Activated CD4-positive, alpha-beta T cell treated with anti-CD3 and anti-CD28 coated beads for 1 hour (primary cell): Measurements from ENCODE around the gene FES.
"Not testable (repeated sequence)": the region's sequence is repeated elsewhere in the genome, so short reads cannot be mapped to it uniquely, and the experiment has no call there.

Experiments used
- DNase-seq: peaks from one replicate; pipeline ENCODE4 v3.0.0-alpha.2; 2020

FES gene

GRCh38 chr15:90862487-90862886, 21.8 kb upstream of the FES start:
- no peak for DNase-seq

GRCh38 chr15:90862964-90863778, 21.1 kb upstream of the FES start:
- DNase-seq = no peak

- no peak for DNase-seq
Measured at GRCh38 chr15:90863987-90864386, 20.3 kb upstream of the FES start.

DNA sequence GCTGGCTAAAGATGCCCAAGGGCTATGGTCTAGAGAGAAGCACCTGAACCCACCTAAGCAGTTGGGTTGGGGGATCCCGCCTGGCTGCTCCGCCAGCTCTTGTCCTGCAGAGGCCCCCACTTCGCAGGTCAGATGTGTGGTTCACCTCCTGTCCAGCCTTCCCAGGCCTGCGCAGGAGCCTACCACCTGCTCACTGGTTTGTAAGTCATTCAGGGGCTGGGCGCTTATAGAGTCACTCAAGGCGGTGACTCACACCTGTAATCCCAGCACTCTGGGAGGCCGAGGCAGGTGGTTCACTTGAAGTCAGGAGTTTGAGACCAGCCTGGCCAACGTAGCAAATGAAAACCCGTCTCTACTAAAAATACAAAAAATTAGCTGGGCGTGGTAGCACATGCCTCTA, 19.8 kb upstream of the FES start:
- no peak for DNase-seq

DNA sequence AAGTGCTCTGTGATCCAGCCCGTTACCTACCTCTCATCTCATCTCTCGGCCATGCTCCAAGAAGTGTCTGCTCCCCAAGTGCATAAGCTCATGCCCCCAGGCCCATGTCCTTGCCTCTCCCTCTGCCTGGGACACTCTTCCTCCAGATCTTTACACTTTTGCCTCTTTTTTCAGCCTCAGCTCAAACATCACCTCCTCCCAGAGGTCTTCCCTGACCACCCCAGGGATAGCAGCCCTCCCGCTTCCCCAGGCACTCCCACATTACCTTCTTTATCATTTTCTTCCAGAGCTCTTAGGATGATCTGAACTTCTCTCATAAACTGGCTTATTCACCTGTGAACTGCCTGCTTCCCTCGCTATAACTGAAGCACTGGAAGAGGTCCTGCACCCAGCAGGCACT, 18.6 kb upstream of the FES start:
- no peak for DNase-seq

DNA sequence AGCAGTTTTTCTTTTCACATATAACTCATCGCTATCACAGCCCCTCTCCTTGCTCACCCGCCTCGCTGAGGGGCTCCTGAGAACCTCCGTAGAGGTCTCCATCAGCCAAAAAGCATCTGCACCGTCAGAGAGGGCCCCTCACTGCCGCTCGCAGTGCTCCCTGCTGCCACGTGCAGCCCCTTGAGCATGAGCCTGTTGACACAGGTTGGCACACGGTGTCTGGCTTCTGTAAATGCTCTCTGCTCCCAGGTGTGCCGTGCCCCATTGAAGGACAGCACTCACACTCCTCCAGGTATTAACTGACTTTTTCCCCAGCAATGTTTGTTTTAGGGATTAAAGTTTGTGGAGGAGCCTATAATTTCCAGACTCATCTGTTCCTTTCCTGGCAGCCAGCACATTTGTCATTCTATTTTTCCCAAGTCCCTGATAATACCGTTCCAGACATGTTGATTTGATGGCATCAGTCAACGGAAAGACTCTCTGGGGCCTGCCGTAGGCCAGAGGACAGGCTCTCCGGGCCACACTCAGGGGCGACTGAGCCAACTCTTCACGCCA, 18.1 kb upstream of the FES start:
- DNase-seq = no peak

GRCh38 chr15:90866800-90867199, 17.5 kb upstream of the FES start:
- DNase-seq = no peak

DNA sequence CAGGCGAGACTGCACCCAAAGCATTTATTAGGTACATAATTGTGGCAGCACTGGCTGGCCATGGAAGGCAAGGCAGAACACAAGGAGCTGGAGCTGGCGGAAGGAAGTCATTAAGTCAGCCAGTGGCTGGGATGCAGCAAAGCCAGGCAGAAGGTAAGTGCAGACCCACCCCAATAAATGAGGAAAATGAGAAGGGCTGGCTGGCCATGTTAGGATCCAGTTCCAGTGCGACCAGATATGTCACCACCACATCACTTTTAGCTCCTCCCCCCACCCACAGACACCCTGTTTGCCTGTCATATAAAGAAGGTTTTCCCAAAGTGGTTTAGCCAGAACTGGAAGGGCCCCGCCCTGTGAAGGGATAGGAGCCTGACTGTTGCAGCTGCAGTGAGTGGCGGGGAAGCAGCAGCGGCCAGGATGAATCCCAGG, 16.0 kb upstream of the FES start, which contains the start of gene FURIN:
TSS of gene FURIN (plus strand) at position 328 of the 429 bp plus-strand sequence. CDS start 7,153 bp downstream, outside the sequence.
- DNase-seq = no peak

GRCh38 chr15:90869140-90869541, 15.2 kb upstream of the FES start:
- DNase-seq = no peak

- DNase-seq = no peak
Measured at GRCh38 chr15:90869601-90870353, 14.5 kb upstream of the FES start.

- DNase-seq = no peak
Measured at GRCh38 chr15:90870354-90871138, 13.8 kb upstream of the FES start.

GRCh38 chr15:90871139-90871715, 13.1 kb upstream of the FES start:
- DNase-seq = no peak

- DNase-seq = no peak
Measured at GRCh38 chr15:90871716-90872485, 12.4 kb upstream of the FES start.

DNA sequence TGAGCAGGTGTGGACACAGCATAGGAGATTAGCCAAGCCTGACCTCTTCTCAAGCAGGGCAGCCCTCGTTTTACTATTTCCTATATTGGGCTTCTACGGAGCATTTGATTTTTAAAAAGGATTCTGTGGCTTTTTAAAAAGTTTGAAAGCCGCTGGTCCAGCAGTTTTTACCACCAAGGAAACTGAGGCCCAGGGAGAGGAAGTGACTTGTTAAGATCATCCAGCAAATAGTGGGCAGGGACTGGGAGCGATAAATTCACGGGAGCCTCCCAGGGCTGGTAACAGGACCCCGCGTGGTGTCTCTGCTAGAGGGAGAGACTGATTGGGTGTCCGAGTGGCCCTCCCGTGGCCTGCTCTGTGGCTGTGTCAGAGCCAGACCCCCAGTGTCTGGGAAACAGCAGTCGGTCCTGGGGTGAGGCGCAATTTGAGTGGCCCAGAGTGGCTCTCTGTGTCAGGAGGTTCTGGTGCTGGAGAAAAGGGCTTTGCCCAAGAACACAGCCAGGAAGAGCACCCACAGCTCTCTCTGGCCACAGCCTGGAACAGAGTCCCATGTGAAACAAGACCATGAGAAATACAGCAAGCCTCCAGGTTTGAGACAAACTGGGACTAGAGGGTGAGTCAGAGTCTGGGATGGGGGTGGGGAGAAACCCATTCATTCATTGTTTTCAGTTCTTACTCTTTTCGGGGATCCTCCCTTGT, 11.7 kb upstream of the FES start:
- no peak for DNase-seq

DNA sequence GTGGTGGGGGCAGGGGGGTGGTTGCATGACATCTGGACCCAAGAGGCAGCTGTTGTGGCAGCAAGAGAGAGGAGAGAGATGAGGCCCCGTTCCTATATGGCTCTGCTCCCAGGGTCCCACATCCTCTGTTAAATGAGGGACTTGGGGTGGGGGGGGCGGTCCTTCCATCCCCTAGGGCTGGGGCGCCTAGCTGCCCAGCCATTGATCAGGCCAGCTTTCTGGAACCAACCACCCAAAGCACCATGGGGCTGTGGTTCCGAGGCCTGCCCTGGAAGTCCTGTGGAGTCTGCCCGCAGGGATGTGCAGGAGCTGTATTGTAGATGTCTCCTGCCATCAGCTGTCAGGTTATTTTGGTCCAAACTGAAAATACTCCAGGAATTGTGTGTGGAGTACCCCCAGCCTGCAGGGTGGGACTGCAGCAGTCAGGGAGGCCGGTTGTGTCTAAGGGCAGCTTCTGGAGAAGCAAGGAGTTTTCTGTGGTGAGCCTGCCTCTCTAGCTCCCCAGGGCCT, 10.8 kb upstream of the FES start:
- DNase-seq = no peak

DNA sequence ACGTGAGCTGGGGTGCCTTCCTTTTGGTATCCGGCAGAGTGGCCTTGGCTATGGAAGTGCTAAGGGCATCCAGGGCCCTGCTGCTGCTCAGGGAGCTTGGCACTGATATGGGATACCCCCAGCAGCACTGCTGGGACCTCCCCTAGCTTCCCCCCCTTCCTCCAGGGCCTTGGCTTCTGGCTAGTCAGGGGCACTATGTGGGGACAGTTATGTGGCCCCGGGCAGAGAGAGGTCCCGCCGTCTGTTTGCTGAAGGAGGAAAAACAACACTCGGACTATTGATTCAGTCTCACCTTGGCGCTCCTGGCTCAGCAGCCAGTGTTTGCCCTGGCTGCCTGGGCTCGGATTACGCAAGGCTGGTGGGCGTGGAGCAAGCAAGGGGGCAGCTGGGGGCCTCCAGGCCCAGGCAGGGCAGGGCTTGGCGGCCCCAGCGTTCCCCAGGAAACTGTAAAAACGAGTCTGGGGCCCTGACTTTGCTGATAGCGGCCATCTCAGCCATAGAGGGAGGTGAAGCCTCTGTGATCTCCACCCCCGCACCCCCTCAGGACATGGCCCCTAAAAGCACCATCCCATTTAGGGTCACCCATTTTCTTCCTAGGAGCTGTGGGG, 10.2 kb upstream of the FES start:
- no peak for DNase-seq

DNA sequence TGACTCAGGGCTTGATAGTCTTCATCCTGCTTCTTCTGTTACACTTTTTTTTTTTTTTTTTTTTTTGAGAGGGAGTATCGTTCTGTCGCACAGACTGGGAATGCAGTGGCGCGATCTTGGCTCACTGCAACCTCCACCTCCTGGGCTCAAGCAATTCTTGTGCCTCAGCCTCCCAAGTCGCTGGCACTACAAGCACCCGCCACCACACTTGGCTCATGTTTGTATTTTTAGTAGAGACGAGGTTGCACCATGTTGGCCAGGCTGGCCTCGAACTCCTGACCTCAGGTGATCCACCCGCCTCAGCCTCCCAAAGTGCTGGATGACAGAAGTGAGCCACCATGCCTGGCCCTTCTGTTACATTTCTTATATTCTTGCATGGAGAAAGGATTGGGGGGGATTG, 9.3 kb upstream of the FES start:
- DNase-seq = not testable (repeated sequence)

GRCh38 chr15:90875549-90875981, 8.7 kb upstream of the FES start:
- DNase-seq = no peak

GRCh38 chr15:90876046-90876445, 8.3 kb upstream of the FES start:
- DNase-seq = no peak

DNA sequence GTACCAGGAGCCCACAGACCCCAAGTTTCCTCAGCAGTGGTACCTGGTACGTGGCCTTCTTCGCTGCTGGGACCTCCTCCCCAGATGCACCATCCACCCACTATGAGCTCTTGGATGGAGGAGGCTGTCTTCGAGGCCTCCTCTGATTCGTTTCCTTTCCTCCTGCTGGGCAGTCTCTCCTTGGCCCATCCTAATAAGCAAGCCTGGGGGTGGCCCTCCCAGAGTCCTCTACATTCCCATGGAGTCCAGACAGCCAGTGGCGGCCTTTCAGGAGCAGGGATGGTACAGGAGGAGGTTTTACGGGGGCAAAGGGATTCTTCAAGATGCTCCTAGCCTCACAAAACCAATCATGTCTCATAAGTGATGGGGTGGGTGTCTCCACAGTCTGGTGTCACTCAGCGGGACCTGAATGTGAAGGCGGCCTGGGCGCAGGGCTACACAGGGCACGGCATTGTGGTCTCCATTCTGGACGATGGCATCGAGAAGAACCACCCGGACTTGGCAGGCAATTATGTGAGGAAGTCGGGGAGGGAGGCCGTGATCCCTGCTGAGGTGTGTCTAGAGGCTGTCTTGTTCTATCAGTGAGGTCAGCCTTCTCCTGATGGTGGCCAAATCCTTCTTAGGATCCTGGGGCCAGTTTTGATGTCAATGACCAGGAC, 7.7 kb upstream of the FES start:
- no peak for DNase-seq
